Heart left ventricle (tissue), 13 donors: Measurements from ENCODE around the gene KCNRG.
"Not testable (repeated sequence)": the region's sequence is repeated elsewhere in the genome, so short reads cannot be mapped to it uniquely, and the experiment has no call there.

Experiments used
- POLR2A ChIP-seq, 2 donors: fragments of 450-650 bp; IDR thresholded peaks; one replicate each; pipeline ENCODE4 v1.6.1; 2017; ENCODE audit warnings: antibody characterized with exemption in 2 of 2, mild to moderate bottlenecking in 2 of 2, moderate library complexity in 2 of 2
- TF ChIP-seq, protein P1 (sequence below), 12 donors: fragments of 200-600 bp; sonication (generic) in 4 of 12; IDR thresholded peaks; one replicate each; pipeline versions ENCODE4 v1.5.0 to v1.8.0; 2018 to 2022; ENCODE audit warnings: antibody characterized with exemption in 12 of 12, mild to moderate bottlenecking in 5 of 12
- donor health status: ischemic (EF 13 %, LVEDD 7.1; RV severe dilation, severe dysfunction).
- donor health status: DM: no; HTN: yes; CAD: no.
- donor health status: DM: no; HTN: no; CAD: no.
- donor health status: ischemic (EF 25% LVEDD 6.9; RV normal size, moderate dysfunction).
- donor health status: ischemic (EF 25% LVEDD 5.7; RV mildly dilated, moderate dysfunction).
- donor health status: ischemic (EF 35%, LVEDD 5.7; RV mildly dilated, moderate dysfunction).
- donor health status: nonischemic (EF 11% LVEDD 7.7; RV severe dilation, severe dysfunction).
- donor health status: DM: yes; HTN: yes; CAD: no.
- donor health status: PGD.
- donor health status: ischemic (EF 29% LVEDD 5.4; RV normal size, mild dysfunction).
- donor health status: nonischemic (EF 23%, LVEDD 6.1; RV moderate dilation, normal function).

GRCh38 chr13:49990612-49991011 is 24.6 kb upstream of the KCNRG start:
- TF ChIP-seq, protein P1, sequence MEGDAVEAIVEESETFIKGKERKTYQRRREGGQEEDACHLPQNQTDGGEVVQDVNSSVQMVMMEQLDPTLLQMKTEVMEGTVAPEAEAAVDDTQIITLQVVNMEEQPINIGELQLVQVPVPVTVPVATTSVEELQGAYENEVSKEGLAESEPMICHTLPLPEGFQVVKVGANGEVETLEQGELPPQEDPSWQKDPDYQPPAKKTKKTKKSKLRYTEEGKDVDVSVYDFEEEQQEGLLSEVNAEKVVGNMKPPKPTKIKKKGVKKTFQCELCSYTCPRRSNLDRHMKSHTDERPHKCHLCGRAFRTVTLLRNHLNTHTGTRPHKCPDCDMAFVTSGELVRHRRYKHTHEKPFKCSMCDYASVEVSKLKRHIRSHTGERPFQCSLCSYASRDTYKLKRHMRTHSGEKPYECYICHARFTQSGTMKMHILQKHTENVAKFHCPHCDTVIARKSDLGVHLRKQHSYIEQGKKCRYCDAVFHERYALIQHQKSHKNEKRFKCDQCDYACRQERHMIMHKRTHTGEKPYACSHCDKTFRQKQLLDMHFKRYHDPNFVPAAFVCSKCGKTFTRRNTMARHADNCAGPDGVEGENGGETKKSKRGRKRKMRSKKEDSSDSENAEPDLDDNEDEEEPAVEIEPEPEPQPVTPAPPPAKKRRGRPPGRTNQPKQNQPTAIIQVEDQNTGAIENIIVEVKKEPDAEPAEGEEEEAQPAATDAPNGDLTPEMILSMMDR (IDR thresholded peaks at IDR 0.05) = not testable (repeated sequence)
- not testable (repeated sequence) for TF ChIP-seq POLR2A (IDR thresholded peaks at IDR 0.05)
